WTC11 (cell line): ENCODE measurements around the gene LARGE1.

ENCODE experiments used
- CREB1 ChIP-seq: sonication (generic); formaldehyde crosslinking; IDR thresholded peaks from 2 replicates; pipeline ENCODE4 v1.8.0; 2023; ENCODE audit warnings: mild to moderate bottlenecking, missing genetic modification reagents
- JUN ChIP-seq: sonication (generic); formaldehyde crosslinking; IDR thresholded peaks from 2 replicates; pipeline ENCODE4 v1.8.0; 2023; ENCODE audit warnings: mild to moderate bottlenecking, missing genetic modification reagents
- TEAD4 ChIP-seq: sonication (generic); formaldehyde crosslinking; IDR thresholded peaks from 2 replicates; pipeline ENCODE4 v1.8.0; 2022; ENCODE audit warnings: mild to moderate bottlenecking, missing genetic modification reagents
- TF ChIP-seq, protein P1 (sequence below): fragments of 200-600 bp; IDR thresholded peaks from 2 replicates; pipeline ENCODE4 v1.8.0; 2022; ENCODE audit warnings: antibody characterized with exemption

- no peak for TF ChIP-seq JUN (CRISPR knock-in tag)
- TF ChIP-seq, protein P1, sequence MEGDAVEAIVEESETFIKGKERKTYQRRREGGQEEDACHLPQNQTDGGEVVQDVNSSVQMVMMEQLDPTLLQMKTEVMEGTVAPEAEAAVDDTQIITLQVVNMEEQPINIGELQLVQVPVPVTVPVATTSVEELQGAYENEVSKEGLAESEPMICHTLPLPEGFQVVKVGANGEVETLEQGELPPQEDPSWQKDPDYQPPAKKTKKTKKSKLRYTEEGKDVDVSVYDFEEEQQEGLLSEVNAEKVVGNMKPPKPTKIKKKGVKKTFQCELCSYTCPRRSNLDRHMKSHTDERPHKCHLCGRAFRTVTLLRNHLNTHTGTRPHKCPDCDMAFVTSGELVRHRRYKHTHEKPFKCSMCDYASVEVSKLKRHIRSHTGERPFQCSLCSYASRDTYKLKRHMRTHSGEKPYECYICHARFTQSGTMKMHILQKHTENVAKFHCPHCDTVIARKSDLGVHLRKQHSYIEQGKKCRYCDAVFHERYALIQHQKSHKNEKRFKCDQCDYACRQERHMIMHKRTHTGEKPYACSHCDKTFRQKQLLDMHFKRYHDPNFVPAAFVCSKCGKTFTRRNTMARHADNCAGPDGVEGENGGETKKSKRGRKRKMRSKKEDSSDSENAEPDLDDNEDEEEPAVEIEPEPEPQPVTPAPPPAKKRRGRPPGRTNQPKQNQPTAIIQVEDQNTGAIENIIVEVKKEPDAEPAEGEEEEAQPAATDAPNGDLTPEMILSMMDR, result no peak
- TF ChIP-seq CREB1 (CRISPR knock-in tag), result no peak
- TF ChIP-seq TEAD4, result no peak
These were observed 172.6 kb downstream of the LARGE1 start for GRCh38 chr22:33747576-33748180.
